NB4 (cell line): ENCODE data around the gene SESTD1.

Source experiments
- CTCF ChIP-seq: IDR thresholded peaks from one replicate; pipeline ENCODE4 v1.5.1; 2012; ENCODE audit warnings: low read depth, low read length
- MAX ChIP-seq: IDR thresholded peaks from 2 replicates; pipeline ENCODE4 v1.6.1; 2011; ENCODE audit warnings: low read depth, low read length
- MYC ChIP-seq: IDR thresholded peaks from 2 replicates; pipeline ENCODE4 v1.6.1; 2011; ENCODE audit warnings: low read depth, low read length
- POLR2A ChIP-seq: IDR thresholded peaks from 2 replicates; pipeline ENCODE4 v1.6.1; 2011; ENCODE audit warnings: mild to moderate bottlenecking; ENCODE audit not compliant: insufficient read length; ENCODE audit errors: extremely low read depth

- TF ChIP-seq POLR2A (no peak), CTCF (no peak), MYC (no peak), MAX (no peak)
These were observed 10.8 kb upstream of the SESTD1 start for GRCh38 chr2:179275253-179276012.
